ENCODE data around the gene FOXK1.

The FOXK1 gene

DNA sequence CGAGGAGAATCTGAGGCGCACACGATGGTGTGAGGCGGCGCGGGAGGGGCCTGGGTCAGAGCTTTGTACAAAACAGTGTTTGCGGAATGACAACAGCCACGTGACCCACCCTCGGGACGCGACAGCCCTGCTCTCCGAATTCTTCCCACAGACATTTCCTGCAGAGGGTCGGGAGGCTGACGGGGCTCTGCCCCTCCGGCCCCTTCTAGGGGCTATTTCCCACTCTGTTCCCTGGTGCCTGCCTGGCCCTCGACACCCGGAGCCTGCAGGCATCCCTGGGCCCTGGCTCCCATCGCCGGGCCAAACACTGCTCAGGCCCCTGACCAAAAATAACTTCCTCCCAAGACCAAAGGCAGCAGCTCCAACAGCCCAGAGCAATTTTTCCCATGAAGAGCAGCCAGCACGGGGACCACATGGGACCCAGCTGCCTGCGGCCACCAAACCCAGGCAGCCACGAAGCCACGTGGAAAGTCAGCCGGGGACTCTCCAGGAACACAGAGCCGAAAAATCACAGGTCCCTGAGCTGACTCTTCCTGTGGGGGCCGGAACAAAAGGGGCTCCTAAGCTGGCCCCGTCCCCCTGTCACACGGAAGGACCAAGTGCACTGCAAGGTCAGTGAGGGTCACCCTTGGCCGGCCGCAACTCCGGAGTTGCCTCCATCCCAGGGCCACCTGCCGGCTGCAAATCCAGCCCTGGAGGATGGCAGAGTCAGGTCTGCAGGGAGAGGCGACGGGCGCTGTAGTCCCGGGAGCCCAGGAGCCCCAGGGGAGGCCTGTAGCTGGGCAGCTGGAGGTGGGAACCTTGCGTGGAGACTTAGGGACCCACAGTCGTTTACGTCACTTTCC lies 137.7 kb downstream of the FOXK1 start:
- DNase-seq (ENCODE audit: low read depth), result no peak

DNA sequence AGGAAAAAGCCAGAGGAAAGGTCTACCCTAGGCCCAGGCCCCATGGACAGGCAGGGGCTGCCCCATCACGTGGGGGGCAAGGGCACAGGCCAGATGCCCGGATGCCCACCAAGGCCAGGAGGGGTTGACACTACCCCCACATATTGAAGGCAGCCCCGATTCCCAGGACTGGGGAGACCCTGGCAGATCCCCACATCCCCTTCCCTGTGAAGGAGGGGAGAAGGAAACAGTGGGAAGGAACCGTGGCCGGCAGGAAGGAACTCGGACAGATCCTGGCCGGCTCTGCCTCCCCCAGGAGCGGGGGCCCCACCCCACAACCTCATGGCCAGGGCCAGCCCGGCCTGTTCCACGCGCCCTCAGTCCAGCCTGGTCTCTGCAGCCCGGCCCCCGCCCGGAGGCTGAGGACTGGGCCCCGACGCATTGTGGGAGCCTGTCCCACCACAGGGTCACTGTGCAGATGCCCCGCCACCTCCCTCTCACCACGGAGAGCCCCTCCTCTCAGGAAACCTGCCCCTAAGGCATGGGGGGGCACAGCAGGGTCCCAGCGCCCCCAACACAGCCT lies 138.4 kb downstream of the FOXK1 start:
- no peak for DNase-seq (ENCODE audit: low read depth)

All from stromal cell of bone marrow (primary cell).